Stimulated activated CD4-positive, alpha-beta T cell treated with anti-CD3 and anti-CD28 coated beads, Interleukin-15, amount 100 ng/mL, for 48 hours (primary cell): Measurements from ENCODE around the gene TUBB4B.

Experiments used
- DNase-seq, 2 donors: peaks; one replicate each; pipeline ENCODE4 v3.0.0-alpha.2; 2020; ENCODE audit warnings: low read depth in 2 of 2

The TUBB4B gene

GRCh38 chr9:137212520-137212919 lies 28.6 kb upstream of the TUBB4B start:
- no peak for DNase-seq

- no peak for DNase-seq
These were observed 27.7 kb upstream of the TUBB4B start for GRCh38 chr9:137213160-137214060.

GRCh38 chr9:137214620-137215019 lies 26.5 kb upstream of the TUBB4B start:
- DNase-seq: no peak

- DNase-seq: no peak
These were observed 25.7 kb upstream of the TUBB4B start for GRCh38 chr9:137215196-137215986.

- no peak for DNase-seq
These were observed 24.7 kb upstream of the TUBB4B start for GRCh38 chr9:137216188-137216965.

GRCh38 chr9:137217276-137218211 lies 23.5 kb upstream of the TUBB4B start:
- DNase-seq: no peak

- DNase-seq: no peak
These were observed 22.8 kb upstream of the TUBB4B start for GRCh38 chr9:137218212-137218753.

GRCh38 chr9:137218754-137219271 lies 22.3 kb upstream of the TUBB4B start:
- no peak for DNase-seq

GRCh38 chr9:137219757-137220316 lies 21.2 kb upstream of the TUBB4B start:
- no peak for DNase-seq

GRCh38 chr9:137220317-137221094 lies 20.6 kb upstream of the TUBB4B start:
- DNase-seq: no peak

- DNase-seq: no peak
These were observed 20.0 kb upstream of the TUBB4B start for GRCh38 chr9:137221095-137221505.

GRCh38 chr9:137221506-137222111 lies 19.5 kb upstream of the TUBB4B start:
- DNase-seq: no peak

GRCh38 chr9:137222190-137223077 lies 18.7 kb upstream of the TUBB4B start, which contains the start of gene RNF208:
Gene RNF208, minus strand, starts transcription at chr9:137222240. Its CDS starts 1,028 bp downstream, at chr9:137221212.
- DNase-seq: no peak

GRCh38 chr9:137223078-137223970 lies 17.8 kb upstream of the TUBB4B start:
- peak; percentile 98 to 99 for DNase-seq

GRCh38 chr9:137224830-137225694 lies 16.0 kb upstream of the TUBB4B start, which contains the start of gene CYSRT1:
Gene CYSRT1, plus strand, starts transcription at chr9:137225174. Its CDS starts 448 bp downstream, at chr9:137225622.
- DNase-seq: no peak
